K562 (cell line): ENCODE measurements around the gene SNCA.

ENCODE experiments used
- ETV6 ChIP-seq, 3 experiments: fragments of 150-350 bp in 1 of 3; sonication (generic) in 1 of 3; formaldehyde crosslinking in 1 of 3; IDR thresholded peaks; 2 replicates each; pipeline versions ENCODE4 v1.6.1 to v1.8.0; 2014 to 2022; ENCODE audit warnings: borderline replicate concordance in 2 of 3, low read depth in 2 of 3, antibody characterized with exemption in 1 of 3, low read length in 1 of 3, mild to moderate bottlenecking in 1 of 3, missing genetic modification reagents in 1 of 3
- NFRKB ChIP-seq: fragments of 450-650 bp; IDR thresholded peaks from 2 replicates; pipeline ENCODE4 v1.6.1; 2016; ENCODE audit warnings: low read depth
- POLR2A ChIP-seq: fragments of 450-650 bp; conservative IDR thresholded peaks from 2 replicates; pipeline ENCODE4 v1.6.1; 2016
- PREB ChIP-seq: sonication (generic); formaldehyde crosslinking; IDR thresholded peaks from 2 replicates; pipeline ENCODE4 v1.8.1; 2023; ENCODE audit warnings: mild to moderate bottlenecking, missing genetic modification reagents
- TF ChIP-seq, protein P1 (sequence below), 3 experiments: IDR thresholded peaks in 2 of 3; conservative IDR thresholded peaks in 1 of 3; 2 replicates each; pipeline ENCODE4 v1.5.1; 2011 to 2012; ENCODE audit warnings: low read length in 3 of 3, mild to moderate bottlenecking in 3 of 3, control low read depth in 2 of 3, improper control_type of control experiment in 1 of 3, inconsistent platforms in 1 of 3, low read depth in 1 of 3, mixed read lengths in 1 of 3, moderate library complexity in 1 of 3; ENCODE audit not compliant: insufficient read depth in 2 of 3
- TF ChIP-seq, protein P2 (sequence below): fragments of 450-650 bp; IDR thresholded peaks from 2 replicates; pipeline ENCODE4 v1.7.1; 2018; ENCODE audit warnings: mild to moderate bottlenecking, low read depth; ENCODE audit not compliant: partially characterized antibody
- TF ChIP-seq, protein P3 (sequence below): sonication (generic); formaldehyde crosslinking; IDR thresholded peaks from 2 replicates; pipeline ENCODE4 v1.5.0; 2020; ENCODE audit warnings: missing genetic modification reagents
- TF ChIP-seq, protein P4 (sequence below): fragments of 450-650 bp; IDR thresholded peaks from 2 replicates; pipeline ENCODE4 v1.6.1; 2017; ENCODE audit warnings: antibody characterized with exemption, mild to moderate bottlenecking

GRCh38 chr4:89745708-89746107 is 91.3 kb downstream of the SNCA start:
- TF ChIP-seq POLR2A (no peak), NFRKB (no peak), PREB (CRISPR knock-in tag) (no peak), ETV6 (IDR thresholded peaks at IDR 0.05; ENCODE audit: borderline replicate concordance in 1 of 2, low read depth in 2 of 2, low read length in 1 of 2) (no peak), ETV6 (CRISPR knock-in tag; IDR thresholded peaks at IDR 0.05; ENCODE audit: borderline replicate concordance) (no peak)
- TF ChIP-seq, protein P1, sequence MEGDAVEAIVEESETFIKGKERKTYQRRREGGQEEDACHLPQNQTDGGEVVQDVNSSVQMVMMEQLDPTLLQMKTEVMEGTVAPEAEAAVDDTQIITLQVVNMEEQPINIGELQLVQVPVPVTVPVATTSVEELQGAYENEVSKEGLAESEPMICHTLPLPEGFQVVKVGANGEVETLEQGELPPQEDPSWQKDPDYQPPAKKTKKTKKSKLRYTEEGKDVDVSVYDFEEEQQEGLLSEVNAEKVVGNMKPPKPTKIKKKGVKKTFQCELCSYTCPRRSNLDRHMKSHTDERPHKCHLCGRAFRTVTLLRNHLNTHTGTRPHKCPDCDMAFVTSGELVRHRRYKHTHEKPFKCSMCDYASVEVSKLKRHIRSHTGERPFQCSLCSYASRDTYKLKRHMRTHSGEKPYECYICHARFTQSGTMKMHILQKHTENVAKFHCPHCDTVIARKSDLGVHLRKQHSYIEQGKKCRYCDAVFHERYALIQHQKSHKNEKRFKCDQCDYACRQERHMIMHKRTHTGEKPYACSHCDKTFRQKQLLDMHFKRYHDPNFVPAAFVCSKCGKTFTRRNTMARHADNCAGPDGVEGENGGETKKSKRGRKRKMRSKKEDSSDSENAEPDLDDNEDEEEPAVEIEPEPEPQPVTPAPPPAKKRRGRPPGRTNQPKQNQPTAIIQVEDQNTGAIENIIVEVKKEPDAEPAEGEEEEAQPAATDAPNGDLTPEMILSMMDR (IDR thresholded peaks at IDR 0.05 in 2 of 3, conservative IDR thresholded peaks at IDR 0.05 in 1 of 3; ENCODE audit: insufficient read depth in 2 of 3, low read depth in 1 of 3, low read length in 3 of 3), result no peak
- TF ChIP-seq, protein P2, sequence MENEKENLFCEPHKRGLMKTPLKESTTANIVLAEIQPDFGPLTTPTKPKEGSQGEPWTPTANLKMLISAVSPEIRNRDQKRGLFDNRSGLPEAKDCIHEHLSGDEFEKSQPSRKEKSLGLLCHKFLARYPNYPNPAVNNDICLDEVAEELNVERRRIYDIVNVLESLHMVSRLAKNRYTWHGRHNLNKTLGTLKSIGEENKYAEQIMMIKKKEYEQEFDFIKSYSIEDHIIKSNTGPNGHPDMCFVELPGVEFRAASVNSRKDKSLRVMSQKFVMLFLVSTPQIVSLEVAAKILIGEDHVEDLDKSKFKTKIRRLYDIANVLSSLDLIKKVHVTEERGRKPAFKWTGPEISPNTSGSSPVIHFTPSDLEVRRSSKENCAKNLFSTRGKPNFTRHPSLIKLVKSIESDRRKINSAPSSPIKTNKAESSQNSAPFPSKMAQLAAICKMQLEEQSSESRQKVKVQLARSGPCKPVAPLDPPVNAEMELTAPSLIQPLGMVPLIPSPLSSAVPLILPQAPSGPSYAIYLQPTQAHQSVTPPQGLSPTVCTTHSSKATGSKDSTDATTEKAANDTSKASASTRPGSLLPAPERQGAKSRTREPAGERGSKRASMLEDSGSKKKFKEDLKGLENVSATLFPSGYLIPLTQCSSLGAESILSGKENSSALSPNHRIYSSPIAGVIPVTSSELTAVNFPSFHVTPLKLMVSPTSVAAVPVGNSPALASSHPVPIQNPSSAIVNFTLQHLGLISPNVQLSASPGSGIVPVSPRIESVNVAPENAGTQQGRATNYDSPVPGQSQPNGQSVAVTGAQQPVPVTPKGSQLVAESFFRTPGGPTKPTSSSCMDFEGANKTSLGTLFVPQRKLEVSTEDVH, result no peak
- TF ChIP-seq, protein P3, sequence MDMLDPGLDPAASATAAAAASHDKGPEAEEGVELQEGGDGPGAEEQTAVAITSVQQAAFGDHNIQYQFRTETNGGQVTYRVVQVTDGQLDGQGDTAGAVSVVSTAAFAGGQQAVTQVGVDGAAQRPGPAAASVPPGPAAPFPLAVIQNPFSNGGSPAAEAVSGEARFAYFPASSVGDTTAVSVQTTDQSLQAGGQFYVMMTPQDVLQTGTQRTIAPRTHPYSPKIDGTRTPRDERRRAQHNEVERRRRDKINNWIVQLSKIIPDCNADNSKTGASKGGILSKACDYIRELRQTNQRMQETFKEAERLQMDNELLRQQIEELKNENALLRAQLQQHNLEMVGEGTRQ, result no peak
- TF ChIP-seq, protein P4, sequence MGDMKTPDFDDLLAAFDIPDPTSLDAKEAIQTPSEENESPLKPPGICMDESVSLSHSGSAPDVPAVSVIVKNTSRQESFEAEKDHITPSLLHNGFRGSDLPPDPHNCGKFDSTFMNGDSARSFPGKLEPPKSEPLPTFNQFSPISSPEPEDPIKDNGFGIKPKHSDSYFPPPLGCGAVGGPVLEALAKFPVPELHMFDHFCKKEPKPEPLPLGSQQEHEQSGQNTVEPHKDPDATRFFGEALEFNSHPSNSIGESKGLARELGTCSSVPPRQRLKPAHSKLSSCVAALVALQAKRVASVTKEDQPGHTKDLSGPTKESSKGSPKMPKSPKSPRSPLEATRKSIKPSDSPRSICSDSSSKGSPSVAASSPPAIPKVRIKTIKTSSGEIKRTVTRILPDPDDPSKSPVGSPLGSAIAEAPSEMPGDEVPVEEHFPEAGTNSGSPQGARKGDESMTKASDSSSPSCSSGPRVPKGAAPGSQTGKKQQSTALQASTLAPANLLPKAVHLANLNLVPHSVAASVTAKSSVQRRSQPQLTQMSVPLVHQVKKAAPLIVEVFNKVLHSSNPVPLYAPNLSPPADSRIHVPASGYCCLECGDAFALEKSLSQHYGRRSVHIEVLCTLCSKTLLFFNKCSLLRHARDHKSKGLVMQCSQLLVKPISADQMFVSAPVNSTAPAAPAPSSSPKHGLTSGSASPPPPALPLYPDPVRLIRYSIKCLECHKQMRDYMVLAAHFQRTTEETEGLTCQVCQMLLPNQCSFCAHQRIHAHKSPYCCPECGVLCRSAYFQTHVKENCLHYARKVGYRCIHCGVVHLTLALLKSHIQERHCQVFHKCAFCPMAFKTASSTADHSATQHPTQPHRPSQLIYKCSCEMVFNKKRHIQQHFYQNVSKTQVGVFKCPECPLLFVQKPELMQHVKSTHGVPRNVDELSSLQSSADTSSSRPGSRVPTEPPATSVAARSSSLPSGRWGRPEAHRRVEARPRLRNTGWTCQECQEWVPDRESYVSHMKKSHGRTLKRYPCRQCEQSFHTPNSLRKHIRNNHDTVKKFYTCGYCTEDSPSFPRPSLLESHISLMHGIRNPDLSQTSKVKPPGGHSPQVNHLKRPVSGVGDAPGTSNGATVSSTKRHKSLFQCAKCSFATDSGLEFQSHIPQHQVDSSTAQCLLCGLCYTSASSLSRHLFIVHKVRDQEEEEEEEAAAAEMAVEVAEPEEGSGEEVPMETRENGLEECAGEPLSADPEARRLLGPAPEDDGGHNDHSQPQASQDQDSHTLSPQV, result no peak
